Stomach (tissue), 9 donors: Measurements from ENCODE around the gene USP34. TPM values are rescaled to one million over a fixed set of nuclear protein-coding genes. Genes with fewer than 3 reads are reported as not detected.

Experiments used
- DNase-seq, 2 donors: peaks; one replicate each; pipeline versions ENCODE4 v3.0.0 to v3.0.0-alpha.2; 2013 to 2019
- H3K27ac ChIP-seq, 5 donors: fragments of 200-600 bp in 4 of 5; sonication (generic) in 4 of 5; one replicate each; pipeline ENCODE4 v1.5.1; 2013 to 2019; ENCODE audit warnings: mild to moderate bottlenecking in 1 of 5, moderate library complexity in 1 of 5
- H3K27me3 ChIP-seq, 3 donors: fragments of 200-600 bp; sonication (generic); one replicate each; pipeline ENCODE4 v1.5.1; 2017 to 2019; ENCODE audit warnings: mixed run types in 1 of 3
- H3K36me3 ChIP-seq, 4 donors: fragments of 200-600 bp; sonication (generic); 1 replicate in 3 of 4; 2 replicates in 1 of 4; pipeline ENCODE4 v1.5.1; 2016 to 2019
- H3K4me1 ChIP-seq, 4 donors: fragments of 200-600 bp; sonication (generic); one replicate each; pipeline ENCODE4 v1.5.1; 2016 to 2019
- H3K4me3 ChIP-seq, 4 donors: fragments of 200-600 bp; sonication (generic) in 3 of 4; one replicate each; pipeline ENCODE4 v1.5.1; 2016 to 2019; ENCODE audit warnings: mild to moderate bottlenecking in 1 of 4
- H3K9me3 ChIP-seq, 4 donors: fragments of 200-600 bp; sonication (generic); one replicate each; pipeline ENCODE4 v1.5.1; 2016 to 2019
- CTCF ChIP-seq, 7 experiments: fragments of 450-650 bp in 4 of 7; fragments of 200-600 bp in 3 of 7; sonication (generic) in 3 of 7; IDR thresholded peaks; one replicate each; pipeline ENCODE4 v1.5.1; 2016 to 2019; ENCODE audit warnings: antibody characterized with exemption in 7 of 7, control low read depth in 2 of 7, mild to moderate bottlenecking in 1 of 7
- EP300 ChIP-seq: sonication (generic); formaldehyde crosslinking; IDR thresholded peaks from one replicate; pipeline ENCODE4 v1.6.1; 2017; ENCODE audit warnings: antibody characterized with exemption
- POLR2A ChIP-seq, 4 donors: fragments of 450-650 bp; IDR thresholded peaks; one replicate each; pipeline ENCODE4 v1.6.1; 2016; ENCODE audit warnings: antibody characterized with exemption in 4 of 4, control low read depth in 2 of 4, mild to moderate bottlenecking in 1 of 4, moderate library complexity in 1 of 4
- POLR2AphosphoS5 ChIP-seq, 3 donors: sonication (generic); formaldehyde crosslinking; IDR thresholded peaks; one replicate each; pipeline ENCODE4 v1.6.1; 2016; ENCODE audit warnings: antibody characterized with exemption in 3 of 3
- WGBS, 5 donors: extraction: QIAGEN DNeasy Blood & Tissue Kit in 3 of 5; methylation state at CpG; one replicate each; pipeline versions ENCODE4 v1.1.5 to v1.1.7; 2013 to 2018; 5-methylcytosine and 5-hydroxymethylcytosine counted together
- intact Hi-C: fragments of 100-400 bp; cut with DNase I; formaldehyde crosslinking; loops from one replicate; pipeline ENCODE4 v1.15.1; 2023; ENCODE audit warnings: low total_unique reads
- polyA plus RNA-seq, 3 donors: library from polyadenylated mRNA; stranded (reverse); fragments of 200-250 nt; gene quantifications; one replicate each; pipeline ENCODE4 v1.2.3, GENCODE V29; 2013
- total RNA-seq, 5 donors: library from RNA; depleted of rRNA; stranded (reverse); fragments of >200 nt; gene quantifications; one replicate each; pipeline versions ENCODE4 v1.1.0 to v1.2.3, GENCODE V29; 2014 to 2016
- donor health status: healthy with polysubstance abuse.
- donor health status: Bipolar disorder and iron deficiency.
- donor health status: healthy.

The USP34 gene
- total and polyA plus RNA-seq, 8 donors = 21.1 to 300 (median 73.2) TPM

- Histone ChIP-seq H3K27ac (no peak overlapping the region), H3K36me3 (peaks cover 24 to 86% (median 71%) of the 10 kb centered on the region in 4 donors), H3K4me1 (no peaks in the 10 kb centered on the region), H3K9me3 (no peaks in the 10 kb centered on the region), H3K27me3 (no peaks in the 10 kb centered on the region), H3K4me3 (no peak overlapping the region)
- intact Hi-C loops = no loop called here
- WGBS, 5 donors = 97 to 98% (median 97%) methylated on average over 13 of the region's 13 CpGs
- TF ChIP-seq POLR2AphosphoS5 (IDR thresholded peaks at IDR 0.05) (no peak), CTCF (IDR thresholded peaks at IDR 0.05) (no peak), POLR2A (IDR thresholded peaks at IDR 0.05) (no peak), EP300 (no peak)
- DNase-seq = no peak
Measured at GRCh38 chr2:61277756-61278155, 193.1 kb downstream of the USP34 start.

- Histone ChIP-seq H3K9me3 (no peaks in the 10 kb centered on the region), H3K4me1 (no peaks in the 10 kb centered on the region), H3K4me3 (no peak overlapping the region), H3K27me3 (no peaks in the 10 kb centered on the region), H3K27ac (no peak overlapping the region), H3K36me3 (peaks cover 15 to 79% (median 68%) of the 10 kb centered on the region in 4 donors)
- 77 to 90% (median 79%) methylated on average over 1 of the region's 1 CpG for WGBS, 5 donors
- no peak for TF ChIP-seq CTCF (IDR thresholded peaks at IDR 0.05)
- no peak for TF ChIP-seq POLR2AphosphoS5 (IDR thresholded peaks at IDR 0.05)
- no peak for DNase-seq
- intact Hi-C loops = no loop called here
Measured at GRCh38 chr2:61275575-61276184, 195.2 kb downstream of the USP34 start.

GRCh38 chr2:61272421-61273070, 198.3 kb downstream of the USP34 start:
- Histone ChIP-seq H3K4me3 (no peak overlapping the region), H3K27ac (no peak overlapping the region), H3K27me3 (no peaks in the 10 kb centered on the region), H3K9me3 (no peaks in the 10 kb centered on the region), H3K36me3 (peaks cover 15 to 74% (median 67%) of the 10 kb centered on the region in 4 donors), H3K4me1 (no peaks in the 10 kb centered on the region)
- WGBS, 5 donors = 95 to 99% (median 97%) methylated on average over 4 of the region's 4 CpGs
- intact Hi-C loops = no loop called here
- TF ChIP-seq POLR2AphosphoS5 (IDR thresholded peaks at IDR 0.05) (no peak), EP300 (no peak), CTCF (IDR thresholded peaks at IDR 0.05) (no peak), POLR2A (IDR thresholded peaks at IDR 0.05) (no peak)
- no peak for DNase-seq

- Histone ChIP-seq H3K27ac (no peak overlapping the region), H3K36me3 (peaks cover 11 to 86% (median 83%) of the 10 kb centered on the region in 4 donors), H3K4me3 (no peak overlapping the region), H3K4me1 (no peaks in the 10 kb centered on the region), H3K27me3 (no peaks in the 10 kb centered on the region), H3K9me3 (no peaks in the 10 kb centered on the region)
- intact Hi-C loops = no loop called here
- TF ChIP-seq CTCF (IDR thresholded peaks at IDR 0.05) (no peak), POLR2AphosphoS5 (IDR thresholded peaks at IDR 0.05) (no peak), POLR2A (IDR thresholded peaks at IDR 0.05) (no peak), EP300 (no peak)
- WGBS, 5 donors = 94 to 96% (median 95%) methylated on average over 4 of the region's 4 CpGs
- DNase-seq = no peak
Measured at GRCh38 chr2:61268249-61268648, 202.6 kb downstream of the USP34 start.
